ENCODE data around the gene UBR4.

DNA sequence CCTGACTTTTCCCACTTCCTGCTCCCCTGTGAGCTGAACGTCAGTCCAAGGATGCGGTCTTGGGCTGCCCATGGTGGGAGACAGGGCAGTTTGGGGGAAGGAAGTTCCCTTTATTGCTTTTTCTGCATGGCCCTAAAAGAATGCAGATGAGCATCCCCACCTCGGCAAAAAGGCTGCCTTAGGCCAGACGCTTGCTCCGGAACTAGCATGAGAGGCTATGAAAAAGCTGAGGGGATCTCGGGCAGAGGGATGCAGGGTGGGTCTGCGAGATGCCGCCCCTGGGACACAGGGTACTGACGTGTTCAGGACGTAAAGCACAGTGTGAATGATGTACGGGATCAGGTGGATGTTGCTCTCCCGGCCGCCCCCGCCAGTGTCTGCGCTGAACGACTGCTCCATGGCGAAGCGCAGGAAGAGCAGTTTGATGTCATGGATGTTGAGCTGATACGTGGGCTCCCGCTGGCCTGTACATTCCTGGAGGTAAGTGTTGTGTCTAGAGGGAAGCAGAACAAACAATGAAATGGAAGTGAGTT, 125.8 kb downstream of the UBR4 start:
- TF ChIP-seq, protein P1, sequence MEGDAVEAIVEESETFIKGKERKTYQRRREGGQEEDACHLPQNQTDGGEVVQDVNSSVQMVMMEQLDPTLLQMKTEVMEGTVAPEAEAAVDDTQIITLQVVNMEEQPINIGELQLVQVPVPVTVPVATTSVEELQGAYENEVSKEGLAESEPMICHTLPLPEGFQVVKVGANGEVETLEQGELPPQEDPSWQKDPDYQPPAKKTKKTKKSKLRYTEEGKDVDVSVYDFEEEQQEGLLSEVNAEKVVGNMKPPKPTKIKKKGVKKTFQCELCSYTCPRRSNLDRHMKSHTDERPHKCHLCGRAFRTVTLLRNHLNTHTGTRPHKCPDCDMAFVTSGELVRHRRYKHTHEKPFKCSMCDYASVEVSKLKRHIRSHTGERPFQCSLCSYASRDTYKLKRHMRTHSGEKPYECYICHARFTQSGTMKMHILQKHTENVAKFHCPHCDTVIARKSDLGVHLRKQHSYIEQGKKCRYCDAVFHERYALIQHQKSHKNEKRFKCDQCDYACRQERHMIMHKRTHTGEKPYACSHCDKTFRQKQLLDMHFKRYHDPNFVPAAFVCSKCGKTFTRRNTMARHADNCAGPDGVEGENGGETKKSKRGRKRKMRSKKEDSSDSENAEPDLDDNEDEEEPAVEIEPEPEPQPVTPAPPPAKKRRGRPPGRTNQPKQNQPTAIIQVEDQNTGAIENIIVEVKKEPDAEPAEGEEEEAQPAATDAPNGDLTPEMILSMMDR (IDR thresholded peaks at IDR 0.05; ENCODE audit: borderline replicate concordance, extremely low read depth, low read length, poor library complexity, severe bottlenecking) = no peak
- TF ChIP-seq EZH2 (IDR thresholded peaks at IDR 0.05; ENCODE audit: borderline replicate concordance, low read depth, low read length, severe bottlenecking) = no peak
